Trophoblast cell (in vitro differentiated cells and primary cell): Measurements from ENCODE around the gene FFAR3.

Experiments
- DNase-seq, 2 donors: peaks; one replicate each; pipeline ENCODE4 v3.0.0-alpha.2; 2016
- H2AFZ ChIP-seq: 2 replicates; pipeline ENCODE4 v1.6.1; 2013; ENCODE audit warnings: low read length, moderate library complexity, mild to moderate bottlenecking; ENCODE audit not compliant: insufficient read depth, poor library complexity
- H2AK5ac ChIP-seq: 2 replicates; pipeline ENCODE4 v1.6.1; 2013; ENCODE audit warnings: mild to moderate bottlenecking, low read length
- H2BK120ac ChIP-seq: 2 replicates; pipeline ENCODE4 v1.6.1; 2013; ENCODE audit warnings: low read length, mild to moderate bottlenecking, moderate library complexity; ENCODE audit not compliant: insufficient read depth, poor library complexity
- H2BK12ac ChIP-seq: 2 replicates; pipeline ENCODE4 v1.6.1; 2013; ENCODE audit warnings: mild to moderate bottlenecking, low read length, moderate library complexity
- H2BK5ac ChIP-seq: 2 replicates; pipeline ENCODE4 v1.6.1; 2013; ENCODE audit warnings: low read length, low read depth, moderate library complexity, mild to moderate bottlenecking; ENCODE audit not compliant: poor library complexity
- H3K14ac ChIP-seq: 2 replicates; pipeline ENCODE4 v1.6.1; 2013; ENCODE audit warnings: mild to moderate bottlenecking, low read length
- H3K18ac ChIP-seq: 2 replicates; pipeline ENCODE4 v1.6.1; 2013; ENCODE audit warnings: mild to moderate bottlenecking, low read length
- H3K23ac ChIP-seq: 2 replicates; pipeline ENCODE4 v1.6.1; 2013; ENCODE audit warnings: low read length
- H3K27ac ChIP-seq: 2 replicates; pipeline ENCODE4 v1.5.1; 2013; ENCODE audit warnings: low read depth, mild to moderate bottlenecking, inconsistent platforms, low read length, moderate library complexity
- H3K27me3 ChIP-seq: 2 replicates; pipeline ENCODE4 v1.6.1; 2013; ENCODE audit warnings: inconsistent platforms, mild to moderate bottlenecking, low read length, moderate library complexity; ENCODE audit not compliant: insufficient read depth
- H3K36me3 ChIP-seq, 2 experiments: 1 replicate in 1 of 2; 2 replicates in 1 of 2; pipeline ENCODE4 v1.6.1; 2013; ENCODE audit warnings: low read length in 2 of 2, mild to moderate bottlenecking in 2 of 2, moderate library complexity in 1 of 2; ENCODE audit not compliant: insufficient read depth in 2 of 2, control insufficient read depth in 1 of 2
- H3K4ac ChIP-seq: 2 replicates; pipeline ENCODE4 v1.6.1; 2013; ENCODE audit warnings: low read depth, mild to moderate bottlenecking, low read length, moderate library complexity
- H3K4me1 ChIP-seq, 2 experiments: 1 replicate in 1 of 2; 2 replicates in 1 of 2; pipeline ENCODE4 v1.6.1; 2013; ENCODE audit warnings: low read length in 2 of 2, mild to moderate bottlenecking in 2 of 2, moderate library complexity in 1 of 2; ENCODE audit not compliant: insufficient read depth in 2 of 2, control insufficient read depth in 1 of 2
- H3K4me2 ChIP-seq: 2 replicates; pipeline ENCODE4 v1.6.1; 2013; ENCODE audit warnings: inconsistent platforms, mild to moderate bottlenecking, low read length, moderate library complexity
- H3K4me3 ChIP-seq: 2 replicates; pipeline ENCODE4 v1.5.1; 2013; ENCODE audit warnings: mild to moderate bottlenecking, low read depth, low read length, inconsistent platforms
- H3K79me1 ChIP-seq: one replicate; pipeline ENCODE4 v1.6.1; 2013; ENCODE audit warnings: low read length
- H3K79me2 ChIP-seq: 2 replicates; pipeline ENCODE4 v1.6.1; 2013; ENCODE audit warnings: low read length, mild to moderate bottlenecking; ENCODE audit not compliant: control insufficient read depth, insufficient read depth, poor library complexity
- H3K9ac ChIP-seq: 2 replicates; pipeline ENCODE4 v1.6.1; 2013; ENCODE audit warnings: mild to moderate bottlenecking, low read length
- H3K9me3 ChIP-seq: 2 replicates; pipeline ENCODE4 v1.6.1; 2013; ENCODE audit warnings: low read depth, mild to moderate bottlenecking, control low read depth, inconsistent platforms, low read length; ENCODE audit not compliant: insufficient read depth
- H4K12ac ChIP-seq: 2 replicates; pipeline ENCODE4 v1.6.1; 2013; ENCODE audit warnings: low read depth, mild to moderate bottlenecking, low read length, moderate library complexity
- H4K8ac ChIP-seq: 2 replicates; pipeline ENCODE4 v1.6.1; 2013; ENCODE audit warnings: low read depth, mild to moderate bottlenecking, low read length, moderate library complexity
- H4K91ac ChIP-seq: one replicate; pipeline ENCODE4 v1.6.1; 2013; ENCODE audit warnings: low read depth, mild to moderate bottlenecking, low read length, moderate library complexity
- WGBS: extraction: QIAGEN DNeasy Blood & Tissue Kit; methylation state at CpG from one replicate; pipeline ENCODE4 v1.1.7; 2013; ENCODE audit warnings: missing lambda C conversion rate; ENCODE audit not compliant: insufficient read length, insufficient coverage; ENCODE audit errors: extremely low coverage; 5-methylcytosine and 5-hydroxymethylcytosine counted together

Gene FFAR3

DNA sequence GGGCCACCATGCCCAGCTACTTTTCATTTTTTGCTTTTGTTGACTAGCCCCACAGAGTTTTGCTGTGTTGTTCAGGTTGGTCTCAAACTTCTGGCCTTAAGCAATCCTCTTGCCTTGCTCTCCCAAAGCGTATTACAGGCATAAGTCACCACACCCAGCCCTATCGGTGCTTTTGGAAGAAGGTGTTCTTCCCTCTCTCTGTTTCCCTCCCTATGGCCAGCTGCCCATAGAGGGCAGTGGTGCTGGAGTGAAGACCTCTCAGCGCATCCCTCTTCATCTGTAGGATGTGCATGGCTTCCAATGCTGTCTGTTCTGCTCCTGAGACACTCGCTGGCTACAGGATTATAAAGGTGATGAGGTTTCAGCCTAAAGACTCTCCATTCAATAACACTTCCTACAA is 30.6 kb upstream of the FFAR3 start:
- H2BK120ac ChIP-seq: no peak overlapping the region
- H3K4me1 ChIP-seq: no peaks in the 10 kb centered on the region
- H3K9ac ChIP-seq: no peak overlapping the region
- H2BK5ac ChIP-seq: no peak overlapping the region
- no peaks in the 10 kb centered on the region for H3K79me1 ChIP-seq
- H3K27ac ChIP-seq: no peak overlapping the region
- no peaks in the 10 kb centered on the region for H3K79me2 ChIP-seq
- no peak overlapping the region for H3K18ac ChIP-seq
- no peak overlapping the region for H3K4ac ChIP-seq
- no peak overlapping the region for H4K8ac ChIP-seq
- H4K12ac ChIP-seq: no peak overlapping the region
- H3K14ac ChIP-seq: no peak overlapping the region
- no peak overlapping the region for H4K91ac ChIP-seq
- no peak overlapping the region for H2BK12ac ChIP-seq
- H3K9me3 ChIP-seq: no peaks in the 10 kb centered on the region
- peak in 1 of 2 donors; percentile 53 for DNase-seq
- H3K4me2 ChIP-seq: no peak overlapping the region
- no peak overlapping the region for H3K4me3 ChIP-seq
- no peak overlapping the region for H2AK5ac ChIP-seq
- H2AFZ ChIP-seq: no peak overlapping the region
- no CpG with 5 or more reads among the region's 4 CpGs for WGBS
- no peak overlapping the region for H3K23ac ChIP-seq
- H3K27me3 ChIP-seq: no peaks in the 10 kb centered on the region
- H3K36me3 ChIP-seq: no peaks in the 10 kb centered on the region

DNA sequence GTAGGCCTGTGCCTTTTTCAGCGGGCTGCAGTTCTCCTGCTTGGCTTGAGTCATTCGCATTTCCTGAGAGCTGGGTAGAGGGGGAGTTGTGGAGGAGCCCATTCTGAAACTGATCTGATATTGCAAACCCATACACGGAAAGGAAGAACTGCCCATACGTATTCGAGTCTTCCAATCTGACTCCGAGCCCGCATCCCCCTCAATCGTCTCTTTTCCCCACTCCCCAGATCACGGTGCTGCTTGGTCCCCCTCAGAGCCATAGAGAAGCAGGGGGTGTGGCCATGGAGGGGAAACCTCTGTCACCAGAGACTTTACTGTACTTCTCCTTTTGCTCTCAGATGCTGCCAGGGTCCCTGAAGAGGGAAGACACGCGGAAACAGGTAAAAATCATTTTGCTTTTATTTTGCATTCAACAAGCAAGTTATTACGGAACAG is 29.4 kb upstream of the FFAR3 start, which contains the start of gene CD22:
Gene CD22, plus strand, starts transcription at position 337 of the 435 bp plus-strand sequence. CDS start 2,854 bp downstream, outside the sequence.
- Histone ChIP-seq H3K4ac (no peak within 1 kb of the TSS), H3K36me3 (no peaks in the 10 kb centered on the region), H3K18ac (no peak within 1 kb of the TSS), H3K27ac (no peak within 1 kb of the TSS), H3K4me2 (no peak within 1 kb of the TSS), H3K23ac (no peak within 1 kb of the TSS), H4K8ac (no peak within 1 kb of the TSS), H2BK120ac (no peak within 1 kb of the TSS), H2AFZ (no peak within 1 kb of the TSS), H3K14ac (no peak within 1 kb of the TSS), H2BK12ac (no peak within 1 kb of the TSS), H2BK5ac (no peak within 1 kb of the TSS), H4K12ac (no peak within 1 kb of the TSS), H3K79me2 (no peaks in the 10 kb centered on the region), H3K4me3 (no peak within 1 kb of the TSS), H3K27me3 (no peaks in the 10 kb centered on the region), H3K9ac (no peak within 1 kb of the TSS), H3K4me1 (no peaks in the 10 kb centered on the region), H3K79me1 (no peaks in the 10 kb centered on the region), H4K91ac (no peak within 1 kb of the TSS), H2AK5ac (no peak within 1 kb of the TSS), H3K9me3 (no peaks in the 10 kb centered on the region)
- DNase-seq: no peak
- no CpG with 5 or more reads among the region's 12 CpGs for WGBS

DNA sequence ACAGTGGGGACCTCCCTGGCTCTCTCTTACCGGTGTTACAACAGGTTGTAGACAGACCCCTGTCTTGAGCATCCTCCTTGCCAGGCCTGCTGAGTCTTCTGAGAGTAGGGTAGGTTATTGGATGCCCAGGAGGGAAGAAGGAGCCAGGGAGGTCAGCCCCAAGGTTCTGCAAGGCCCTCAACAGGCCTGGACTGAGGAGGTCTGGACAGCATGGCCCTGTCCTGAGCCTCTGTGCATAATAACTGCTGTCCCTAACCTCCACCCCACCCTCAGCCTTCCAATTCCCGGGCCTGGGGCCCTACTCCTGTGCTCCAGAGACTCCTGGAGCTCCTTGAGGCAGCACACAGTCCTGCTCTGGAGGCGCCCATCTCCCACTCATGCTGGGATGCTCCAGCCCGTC is 28.9 kb upstream of the FFAR3 start:
- Histone ChIP-seq H4K91ac (no peak overlapping the region), H3K18ac (no peak overlapping the region), H3K79me2 (no peaks in the 10 kb centered on the region), H2AK5ac (no peak overlapping the region), H3K4me2 (no peak overlapping the region), H4K12ac (no peak overlapping the region), H4K8ac (no peak overlapping the region), H3K14ac (no peak overlapping the region), H3K27me3 (no peaks in the 10 kb centered on the region), H3K4ac (no peak overlapping the region), H3K9me3 (no peaks in the 10 kb centered on the region), H2BK5ac (no peak overlapping the region), H3K23ac (no peak overlapping the region), H2BK12ac (no peak overlapping the region), H3K27ac (no peak overlapping the region), H3K4me1 (no peaks in the 10 kb centered on the region), H3K9ac (no peak overlapping the region), H3K36me3 (no peaks in the 10 kb centered on the region), H2BK120ac (no peak overlapping the region), H3K79me1 (no peaks in the 10 kb centered on the region), H3K4me3 (no peak overlapping the region), H2AFZ (no peak overlapping the region)
- no peak for DNase-seq
- no CpG with 5 or more reads among the region's 4 CpGs for WGBS

DNA sequence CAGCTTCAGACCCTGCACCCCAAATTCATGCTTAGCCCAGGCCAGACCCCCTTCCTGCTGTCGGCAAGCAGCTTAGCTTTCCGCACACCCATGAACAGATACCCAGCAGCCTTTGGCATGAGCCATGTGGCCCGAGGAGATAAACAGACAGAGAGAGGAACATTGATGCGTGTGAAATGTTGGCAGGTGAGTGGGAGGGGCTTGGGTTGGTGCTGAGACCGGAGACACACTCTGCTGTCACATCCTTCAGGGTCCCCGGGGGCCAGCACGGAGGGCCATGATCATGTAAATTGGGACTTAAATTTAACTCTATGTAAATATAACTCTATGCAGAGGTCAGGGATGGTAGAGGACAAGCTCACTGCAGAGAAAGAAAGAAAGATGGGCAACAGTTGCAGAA is 27.8 kb upstream of the FFAR3 start:
- Histone ChIP-seq H3K4me3 (peak overlapping the region; percentile 28), H3K79me1 (no peaks in the 10 kb centered on the region), H2AFZ (no peak overlapping the region), H4K8ac (no peak overlapping the region), H2BK12ac (no peak overlapping the region), H3K14ac (no peak overlapping the region), H3K9ac (no peak overlapping the region), H4K12ac (no peak overlapping the region), H3K23ac (no peak overlapping the region), H3K27ac (no peak overlapping the region), H3K36me3 (no peaks in the 10 kb centered on the region), H3K79me2 (no peaks in the 10 kb centered on the region), H3K4me2 (no peak overlapping the region), H4K91ac (no peak overlapping the region), H3K9me3 (peaks cover 2% of the 10 kb centered on the region), H3K4me1 (no peaks in the 10 kb centered on the region), H2BK120ac (no peak overlapping the region), H3K27me3 (no peaks in the 10 kb centered on the region), H2BK5ac (no peak overlapping the region), H2AK5ac (no peak overlapping the region), H3K4ac (no peak overlapping the region), H3K18ac (no peak overlapping the region)
- no peak for DNase-seq
- WGBS: no CpG with 5 or more reads among the region's 7 CpGs
